Glutamatergic neuron (in vitro differentiated cells): ENCODE data around the gene CCP110. TPM values are rescaled to one million over a fixed set of nuclear protein-coding genes. Genes with fewer than 3 reads are reported as not detected.
"Not testable (repeated sequence)": the region's sequence is repeated elsewhere in the genome, so short reads cannot be mapped to it uniquely, and the experiment has no call there.

Experiments used
- DNase-seq: peaks from one replicate; pipeline ENCODE4 v3.0.0; 2022
- H3K27ac Mint-ChIP-seq: one replicate; pipeline ENCODE4 v1.8.0; 2020; ENCODE audit warnings: mild to moderate bottlenecking, mixed read lengths, inconsistent platforms; ENCODE audit not compliant: unreplicated experiment
- H3K27me3 Mint-ChIP-seq: one replicate; pipeline ENCODE4 v1.8.0; 2020; ENCODE audit warnings: mild to moderate bottlenecking, moderate library complexity, mixed read lengths, inconsistent platforms; ENCODE audit not compliant: unreplicated experiment
- H3K36me3 Mint-ChIP-seq: one replicate; pipeline ENCODE4 v1.8.0; 2020; ENCODE audit warnings: mild to moderate bottlenecking, mixed read lengths, inconsistent platforms; ENCODE audit not compliant: unreplicated experiment
- H3K4me1 Mint-ChIP-seq: one replicate; pipeline ENCODE4 v1.8.0; 2020; ENCODE audit warnings: mild to moderate bottlenecking, low read depth, mixed read lengths, inconsistent platforms; ENCODE audit not compliant: unreplicated experiment
- H3K4me3 Mint-ChIP-seq: one replicate; pipeline ENCODE4 v1.8.0; 2020; ENCODE audit warnings: mild to moderate bottlenecking, mixed read lengths, inconsistent platforms; ENCODE audit not compliant: unreplicated experiment
- H3K9me3 Mint-ChIP-seq: one replicate; pipeline ENCODE4 v1.8.0; 2020; ENCODE audit warnings: mild to moderate bottlenecking, moderate library complexity, mixed read lengths, inconsistent platforms; ENCODE audit not compliant: unreplicated experiment
- CTCF ChIP-seq: fragments of 200-600 bp; sonication (generic); IDR thresholded peaks from one replicate; pipeline ENCODE4 v1.5.0; 2021; ENCODE audit not compliant: partially characterized antibody, unreplicated experiment
- total RNA-seq: library from RNA; stranded (reverse); fragmentation: NEBNext Ultra II Directional; extraction: Animal tissue kit (Norgen Biotek cat#: 25700); gene quantifications from one replicate; pipeline ENCODE4 v1.2.1, GENCODE V29; 2021; ENCODE audit not compliant: unreplicated experiment

CCP110 gene
- total RNA-seq, 1 donor from 2014 or later, result 19.7 TPM

GRCh38 chr16:19540241-19540970 lies 16.7 kb downstream of the CCP110 start:
- Mint-ChIP-seq H3K27me3 (no peaks in the 10 kb centered on the region), H3K9me3 (no peaks in the 10 kb centered on the region), H3K4me1 (no peaks in the 10 kb centered on the region), H3K36me3 (peaks cover 13% of the 10 kb centered on the region), H3K4me3 (no peak overlapping the region), H3K27ac (no peak overlapping the region)
- TF ChIP-seq CTCF, result no peak
- no peak for DNase-seq

- Mint-ChIP-seq H3K9me3 (no peaks in the 10 kb centered on the region), H3K4me3 (no peak overlapping the region), H3K36me3 (peaks cover 13% of the 10 kb centered on the region), H3K4me1 (no peaks in the 10 kb centered on the region), H3K27me3 (no peaks in the 10 kb centered on the region), H3K27ac (no peak overlapping the region)
- no peak for TF ChIP-seq CTCF
- DNase-seq, result no peak
These were observed 18.5 kb downstream of the CCP110 start for GRCh38 chr16:19542138-19542821.

GRCh38 chr16:19543278-19543996 lies 19.7 kb downstream of the CCP110 start:
- DNase-seq, H3K4me3 Mint-ChIP-seq, H3K9me3 Mint-ChIP-seq, H3K27ac Mint-ChIP-seq, H3K4me1 Mint-ChIP-seq, H3K27me3 Mint-ChIP-seq: not testable (repeated sequence)
- peaks cover 13% of the 10 kb centered on the region for H3K36me3 Mint-ChIP-seq

- DNase-seq, result no peak
- Mint-ChIP-seq H3K9me3 (no peaks in the 10 kb centered on the region), H3K4me1 (no peaks in the 10 kb centered on the region), H3K27ac (no peak overlapping the region), H3K36me3 (peaks cover 12% of the 10 kb centered on the region), H3K27me3 (no peaks in the 10 kb centered on the region), H3K4me3 (no peak overlapping the region)
- TF ChIP-seq CTCF, result no peak
These were observed 24.4 kb downstream of the CCP110 start for GRCh38 chr16:19548144-19548543.

DNA sequence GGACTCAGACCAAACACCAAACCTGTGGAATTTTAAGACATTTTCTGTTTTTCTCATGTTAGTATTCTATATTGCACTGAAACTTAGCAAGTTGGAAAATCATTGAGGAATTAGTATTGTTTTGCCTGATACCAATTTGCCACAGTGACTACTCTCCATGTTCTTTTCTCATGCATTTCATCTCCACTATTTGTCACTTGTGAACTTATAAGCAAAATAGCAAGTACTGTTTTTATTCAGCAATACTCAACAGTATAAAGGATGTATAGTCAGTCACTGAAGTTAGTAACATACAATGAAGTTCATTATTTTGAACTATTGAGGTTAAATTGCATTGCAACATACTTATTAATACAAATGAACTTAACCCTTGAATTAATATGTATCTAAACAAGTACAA lies 25.9 kb downstream of the CCP110 start:
- Mint-ChIP-seq H3K9me3 (peaks cover 2% of the 10 kb centered on the region), H3K4me3 (no peak overlapping the region), H3K36me3 (no peaks in the 10 kb centered on the region), H3K4me1 (no peaks in the 10 kb centered on the region), H3K27ac (no peak overlapping the region), H3K27me3 (no peaks in the 10 kb centered on the region)
- TF ChIP-seq CTCF, result no peak
- no peak for DNase-seq
